ENCODE results near the gene AVPI1.

- TF ChIP-seq POLR2A (IDR thresholded peaks at IDR 0.05; ENCODE audit: low read depth, low read length) (no peak), POLR2AphosphoS5 (IDR thresholded peaks at IDR 0.05; ENCODE audit: low read depth, low read length) (peak; percentile 47; the same call in 1 of the 2 replicates), TAF1 (IDR thresholded peaks at IDR 0.05; ENCODE audit: low read depth, low read length) (peak; percentile 53), POU2F2 (IDR thresholded peaks at IDR 0.05; ENCODE audit: low read depth, low read length) (no peak), SPI1 (IDR thresholded peaks at IDR 0.05; ENCODE audit: low read depth, low read length) (no peak), PAX5 (IDR thresholded peaks at IDR 0.05; ENCODE audit: insufficient read depth, low read length, severe bottlenecking) (no peak)
Observed at GRCh38 chr10:97640174-97640867, 46.7 kb downstream of the AVPI1 start, which contains the start of gene PI4K2A.
